ENCODE data around the gene GAREM2.

GAREM2 gene

GRCh38 chr2:26169681-26170414 lies 3.0 kb upstream of the GAREM2 start:
- no peak for DNase-seq (ENCODE audit: low read depth)

- no peak for DNase-seq (ENCODE audit: low read depth)
Observed at GRCh38 chr2:26170795-26171194, 2.1 kb upstream of the GAREM2 start.

- DNase-seq (ENCODE audit: low read depth), result no peak
Observed at GRCh38 chr2:26172189-26172870, 558 bp upstream of the GAREM2 start.

- no peak for DNase-seq (ENCODE audit: low read depth)
Observed at GRCh38 chr2:26173776-26174482, 1.0 kb downstream of the GAREM2 start.

GRCh38 chr2:26174691-26175465 lies 2.0 kb downstream of the GAREM2 start:
- no peak for DNase-seq (ENCODE audit: low read depth)

GRCh38 chr2:26175466-26176278 lies 2.8 kb downstream of the GAREM2 start:
- no peak for DNase-seq (ENCODE audit: low read depth)

- no peak for DNase-seq (ENCODE audit: low read depth)
Observed at GRCh38 chr2:26176279-26176615, 3.4 kb downstream of the GAREM2 start.

GRCh38 chr2:26177122-26177521 lies 4.2 kb downstream of the GAREM2 start:
- DNase-seq (ENCODE audit: low read depth), result no peak

GRCh38 chr2:26178246-26178645 lies 5.4 kb downstream of the GAREM2 start:
- DNase-seq (ENCODE audit: low read depth), result no peak

- DNase-seq (ENCODE audit: low read depth), result no peak
Observed at GRCh38 chr2:26178746-26179436, 6.0 kb downstream of the GAREM2 start.

GRCh38 chr2:26179446-26179913 lies 6.6 kb downstream of the GAREM2 start:
- DNase-seq (ENCODE audit: low read depth), result no peak

GRCh38 chr2:26182441-26182840 lies 9.6 kb downstream of the GAREM2 start:
- no peak for DNase-seq (ENCODE audit: low read depth)

GRCh38 chr2:26182887-26183630 lies 10.2 kb downstream of the GAREM2 start:
- DNase-seq (ENCODE audit: low read depth), result no peak

- DNase-seq (ENCODE audit: low read depth), result no peak
Observed at GRCh38 chr2:26184121-26184520, 11.2 kb downstream of the GAREM2 start.

GRCh38 chr2:26184555-26185303 lies 11.8 kb downstream of the GAREM2 start:
- DNase-seq (ENCODE audit: low read depth), result peak; percentile 84

- no peak for DNase-seq (ENCODE audit: low read depth)
Observed at GRCh38 chr2:26185304-26185928, 12.5 kb downstream of the GAREM2 start.

- no peak for DNase-seq (ENCODE audit: low read depth)
Observed at GRCh38 chr2:26185954-26186770, 13.3 kb downstream of the GAREM2 start.

- DNase-seq (ENCODE audit: low read depth), result no peak
Observed at GRCh38 chr2:26187114-26187513, 14.2 kb downstream of the GAREM2 start.
